CD4-positive, alpha-beta T cell treated with Interleukin-6 at 100 ng/mL for 8 hours (primary cell): ENCODE results near the gene RPS4Y2.

ENCODE experiments used
- DNase-seq: peaks from one replicate; pipeline ENCODE4 v3.0.0-alpha.2; 2020; ENCODE audit warnings: mixed read lengths, low spot score

Gene RPS4Y2

GRCh38 chrY:20755808-20756207 lies at the start of gene RPS4Y2:
RPS4Y2 (plus strand) TSS chrY:20756108; CDS start chrY:20756164, 56 bp downstream.
- no peak for DNase-seq

GRCh38 chrY:20714391-20714790 lies 41.5 kb upstream of the RPS4Y2 start:
- DNase-seq: no peak

GRCh38 chrY:20726184-20726907 lies 29.6 kb upstream of the RPS4Y2 start:
- DNase-seq: no peak

- no peak for DNase-seq
These were observed 20.7 kb upstream of the RPS4Y2 start for GRCh38 chrY:20735200-20735599.

GRCh38 chrY:20739806-20740205 lies 16.1 kb upstream of the RPS4Y2 start:
- no peak for DNase-seq

GRCh38 chrY:20740609-20741008 lies 15.3 kb upstream of the RPS4Y2 start:
- DNase-seq: no peak

- DNase-seq: no peak
These were observed 10.8 kb upstream of the RPS4Y2 start for GRCh38 chrY:20745060-20745459.

- no peak for DNase-seq
These were observed 9.0 kb upstream of the RPS4Y2 start for GRCh38 chrY:20746919-20747318.

- no peak for DNase-seq
These were observed 8.0 kb downstream of the RPS4Y2 start for GRCh38 chrY:20763869-20764268.

GRCh38 chrY:20765117-20765516 lies 9.2 kb downstream of the RPS4Y2 start:
- DNase-seq: no peak

GRCh38 chrY:20770755-20771154 lies 14.8 kb downstream of the RPS4Y2 start:
- no peak for DNase-seq

GRCh38 chrY:20776104-20776503 lies 20.2 kb downstream of the RPS4Y2 start:
- DNase-seq: no peak

- DNase-seq: no peak
These were observed 24.3 kb downstream of the RPS4Y2 start for GRCh38 chrY:20780104-20780654.

GRCh38 chrY:20780776-20781175 lies 24.9 kb downstream of the RPS4Y2 start:
- DNase-seq: no peak

- DNase-seq: no peak
These were observed 25.5 kb downstream of the RPS4Y2 start for GRCh38 chrY:20781408-20781807.

GRCh38 chrY:20784965-20785364 lies 29.1 kb downstream of the RPS4Y2 start:
- no peak for DNase-seq

- no peak for DNase-seq
These were observed 31.2 kb downstream of the RPS4Y2 start for GRCh38 chrY:20787076-20787475.

GRCh38 chrY:20798351-20799049 lies 42.6 kb downstream of the RPS4Y2 start:
- DNase-seq: no peak

GRCh38 chrY:20802659-20803058 lies 46.8 kb downstream of the RPS4Y2 start:
- DNase-seq: no peak

GRCh38 chrY:20806243-20806642 lies 50.3 kb downstream of the RPS4Y2 start:
- no peak for DNase-seq

GRCh38 chrY:20813459-20813858 lies 57.6 kb downstream of the RPS4Y2 start:
- DNase-seq: no peak

GRCh38 chrY:20814794-20815193 lies 58.9 kb downstream of the RPS4Y2 start:
- no peak for DNase-seq

- DNase-seq: no peak
These were observed 61.2 kb downstream of the RPS4Y2 start for GRCh38 chrY:20817067-20817466.
